K562 (cell line): ENCODE measurements around the gene CHCHD6.

ENCODE experiments used
- CEBPB ChIP-seq: fragments of 450-650 bp; IDR thresholded peaks from 2 replicates; pipeline ENCODE4 v1.6.1; 2016; ENCODE audit warnings: missing genetic modification characterization, missing compliant biosample characterization
- FIP1L1 ChIP-seq: fragments of 200-400 bp; formaldehyde crosslinking; IDR thresholded peaks from 2 replicates; pipeline ENCODE4 v1.6.1; 2018; ENCODE audit warnings: mild to moderate bottlenecking, low read depth, low read length; ENCODE audit not compliant: poor library complexity, severe bottlenecking
- FOS ChIP-seq: IDR thresholded peaks from 3 replicates; pipeline ENCODE4 v1.6.1; 2011; ENCODE audit not compliant: insufficient read length; ENCODE audit errors: extremely low read depth
- GABPA ChIP-seq: fragments of 200-800 bp; sonication (Bioruptor generic); conservative IDR thresholded peaks from 2 replicates; pipeline ENCODE4 v1.6.1; 2016; ENCODE audit warnings: low read depth, missing genetic modification characterization, missing compliant biosample characterization
- POLR2AphosphoS5 ChIP-seq: IDR thresholded peaks from 2 replicates; pipeline ENCODE4 v1.6.1; 2011; ENCODE audit warnings: mild to moderate bottlenecking, low read depth, low read length, moderate library complexity; ENCODE audit not compliant: control insufficient read depth, insufficient read depth
- TAF1 ChIP-seq: IDR thresholded peaks from 2 replicates; pipeline ENCODE4 v1.6.1; 2011; ENCODE audit warnings: mild to moderate bottlenecking, low read length, moderate library complexity; ENCODE audit not compliant: insufficient read depth, control insufficient read depth, severe bottlenecking; ENCODE audit errors: extremely low read depth
- TCF7 ChIP-seq: sonication (generic); IDR thresholded peaks from 2 replicates; pipeline ENCODE4 v1.6.1; 2016; ENCODE audit warnings: antibody characterized with exemption, borderline replicate concordance
- ZNF212 ChIP-seq: fragments of 450-650 bp; formaldehyde crosslinking; IDR thresholded peaks from 2 replicates; pipeline ENCODE4 v1.4.0; 2020; ENCODE audit warnings: mild to moderate bottlenecking
- TF ChIP-seq, protein P1 (sequence below), 3 experiments: IDR thresholded peaks in 2 of 3; conservative IDR thresholded peaks in 1 of 3; 2 replicates each; pipeline ENCODE4 v1.5.1; 2011 to 2012; ENCODE audit warnings: low read length in 3 of 3, mild to moderate bottlenecking in 3 of 3, control low read depth in 2 of 3, improper control_type of control experiment in 1 of 3, inconsistent platforms in 1 of 3, low read depth in 1 of 3, mixed read lengths in 1 of 3, moderate library complexity in 1 of 3; ENCODE audit not compliant: insufficient read depth in 2 of 3
- TF ChIP-seq, protein P2 (sequence below): sonication (generic); formaldehyde crosslinking; IDR thresholded peaks from 2 replicates; pipeline ENCODE4 v1.8.1; 2023; ENCODE audit warnings: mild to moderate bottlenecking, missing genetic modification reagents

DNA sequence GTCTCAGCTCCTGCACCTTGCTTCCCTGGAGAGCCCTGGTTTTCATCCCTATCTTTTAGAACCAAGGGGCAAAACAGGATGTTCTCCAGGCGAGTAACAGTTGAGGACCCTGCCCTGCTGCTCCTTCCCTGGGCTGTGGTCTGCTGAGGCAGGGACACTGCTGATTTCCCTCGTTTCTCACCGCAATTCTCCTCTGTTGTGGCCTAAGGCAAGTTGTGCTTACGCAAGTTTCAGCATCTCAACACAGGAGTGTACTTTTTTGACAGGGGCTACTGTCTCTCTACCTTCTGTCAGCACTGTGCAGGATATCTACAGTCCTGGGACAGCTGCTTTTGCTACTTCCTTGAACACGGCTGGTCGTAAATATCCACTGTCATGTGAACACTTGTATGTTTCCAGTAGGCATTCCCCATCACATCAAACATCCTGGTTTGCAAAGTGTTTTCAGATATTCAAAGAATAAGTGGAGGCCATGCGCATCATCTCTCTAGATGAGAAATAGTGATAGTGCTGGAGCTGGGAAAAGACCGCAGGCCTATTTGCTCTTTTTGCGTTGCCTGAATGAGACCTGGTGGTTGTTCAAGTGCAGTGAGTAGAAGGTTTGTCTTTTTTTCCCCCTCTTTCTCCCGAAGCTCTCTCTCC, 168.8 kb downstream of the CHCHD6 start:
- TF ChIP-seq CEBPB (no peak), TAF1 (no peak), GABPA (tag) (no peak), FOS (no peak), FIP1L1 (no peak), TCF7 (no peak), ZNF212 (CRISPR knock-in tag) (no peak), POLR2AphosphoS5 (no peak)
- TF ChIP-seq, protein P1, sequence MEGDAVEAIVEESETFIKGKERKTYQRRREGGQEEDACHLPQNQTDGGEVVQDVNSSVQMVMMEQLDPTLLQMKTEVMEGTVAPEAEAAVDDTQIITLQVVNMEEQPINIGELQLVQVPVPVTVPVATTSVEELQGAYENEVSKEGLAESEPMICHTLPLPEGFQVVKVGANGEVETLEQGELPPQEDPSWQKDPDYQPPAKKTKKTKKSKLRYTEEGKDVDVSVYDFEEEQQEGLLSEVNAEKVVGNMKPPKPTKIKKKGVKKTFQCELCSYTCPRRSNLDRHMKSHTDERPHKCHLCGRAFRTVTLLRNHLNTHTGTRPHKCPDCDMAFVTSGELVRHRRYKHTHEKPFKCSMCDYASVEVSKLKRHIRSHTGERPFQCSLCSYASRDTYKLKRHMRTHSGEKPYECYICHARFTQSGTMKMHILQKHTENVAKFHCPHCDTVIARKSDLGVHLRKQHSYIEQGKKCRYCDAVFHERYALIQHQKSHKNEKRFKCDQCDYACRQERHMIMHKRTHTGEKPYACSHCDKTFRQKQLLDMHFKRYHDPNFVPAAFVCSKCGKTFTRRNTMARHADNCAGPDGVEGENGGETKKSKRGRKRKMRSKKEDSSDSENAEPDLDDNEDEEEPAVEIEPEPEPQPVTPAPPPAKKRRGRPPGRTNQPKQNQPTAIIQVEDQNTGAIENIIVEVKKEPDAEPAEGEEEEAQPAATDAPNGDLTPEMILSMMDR (IDR thresholded peaks at IDR 0.05 in 2 of 3, conservative IDR thresholded peaks at IDR 0.05 in 1 of 3; ENCODE audit: insufficient read depth in 2 of 3, low read depth in 1 of 3, low read length in 3 of 3) = no peak
- TF ChIP-seq, protein P2, sequence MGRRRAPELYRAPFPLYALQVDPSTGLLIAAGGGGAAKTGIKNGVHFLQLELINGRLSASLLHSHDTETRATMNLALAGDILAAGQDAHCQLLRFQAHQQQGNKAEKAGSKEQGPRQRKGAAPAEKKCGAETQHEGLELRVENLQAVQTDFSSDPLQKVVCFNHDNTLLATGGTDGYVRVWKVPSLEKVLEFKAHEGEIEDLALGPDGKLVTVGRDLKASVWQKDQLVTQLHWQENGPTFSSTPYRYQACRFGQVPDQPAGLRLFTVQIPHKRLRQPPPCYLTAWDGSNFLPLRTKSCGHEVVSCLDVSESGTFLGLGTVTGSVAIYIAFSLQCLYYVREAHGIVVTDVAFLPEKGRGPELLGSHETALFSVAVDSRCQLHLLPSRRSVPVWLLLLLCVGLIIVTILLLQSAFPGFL = no peak
